Breast epithelium (tissue), 4 donors: ENCODE data around the gene GLI3. TPM values are rescaled to one million over a fixed set of nuclear protein-coding genes. Genes with fewer than 3 reads are reported as not detected.
A peak's percentile ranks its signal among the peaks of the same experiment; 100 is the strongest.

Source experiments
- DNase-seq, 2 donors: peaks; one replicate each; pipeline ENCODE4 v3.0.0-alpha.2; 2019; ENCODE audit warnings: low spot score in 2 of 2
- H3K27ac ChIP-seq, 2 donors: fragments of 200-600 bp; sonication (generic) in 1 of 2; one replicate each; pipeline ENCODE4 v1.5.1; 2016 to 2019; ENCODE audit warnings: mild to moderate bottlenecking in 1 of 2
- H3K27me3 ChIP-seq, 2 donors: fragments of 200-600 bp; sonication (generic) in 1 of 2; one replicate each; pipeline versions ENCODE4 v1.5.1 to v1.6.0; 2017 to 2019; ENCODE audit warnings: control low read depth in 1 of 2, mild to moderate bottlenecking in 1 of 2
- H3K36me3 ChIP-seq: fragments of 200-600 bp; one replicate; pipeline ENCODE4 v1.5.1; 2019
- H3K4me1 ChIP-seq, 2 donors: fragments of 200-600 bp; sonication (generic); one replicate each; pipeline ENCODE4 v1.5.1; 2016 to 2019; ENCODE audit warnings: control low read depth in 1 of 2
- H3K4me3 ChIP-seq, 3 donors: fragments of 200-600 bp; sonication (generic); 1 replicate in 2 of 3; 2 replicates in 1 of 3; pipeline ENCODE4 v1.5.1; 2016 to 2019; ENCODE audit warnings: mild to moderate bottlenecking in 3 of 3, moderate library complexity in 2 of 3
- H3K9me3 ChIP-seq, 2 donors: fragments of 200-600 bp; sonication (generic) in 1 of 2; one replicate each; pipeline ENCODE4 v1.5.1; 2016 to 2019; ENCODE audit warnings: control low read depth in 1 of 2
- POLR2A ChIP-seq: fragments of 450-650 bp; IDR thresholded peaks from one replicate; pipeline ENCODE4 v1.6.1; 2016; ENCODE audit warnings: antibody characterized with exemption, mild to moderate bottlenecking, moderate library complexity
- POLR2AphosphoS5 ChIP-seq, 3 donors: sonication (generic); formaldehyde crosslinking; IDR thresholded peaks; one replicate each; pipeline ENCODE4 v1.6.1; 2017; ENCODE audit warnings: antibody characterized with exemption in 3 of 3
- intact Hi-C: fragments of 100-400 bp; cut with DNase I; formaldehyde crosslinking; loops from one replicate; pipeline ENCODE4 v1.15.1; 2023; ENCODE audit warnings: low total_unique reads
- total RNA-seq, 3 donors: library from RNA; depleted of rRNA; stranded (reverse); fragments of >200 nt; gene quantifications; one replicate each; pipeline ENCODE4 v1.1.0, GENCODE V29; 2016
- TF ChIP-seq, protein P1 (sequence below), 3 donors: fragments of 450-650 bp; IDR thresholded peaks; one replicate each; pipeline ENCODE4 v1.5.1; 2016 to 2017; ENCODE audit warnings: antibody characterized with exemption in 3 of 3, mild to moderate bottlenecking in 3 of 3, moderate library complexity in 3 of 3

Gene GLI3
- total RNA-seq, 3 donors from 2014 or later: 10.2 to 29.9 (median 22.6) TPM

GRCh38 chr7:42139751-42140150 lies 97.3 kb downstream of the GLI3 start:
- Histone ChIP-seq H3K27ac (no peak overlapping the region), H3K27me3 (no peaks in the 10 kb centered on the region), H3K9me3 (no peaks in the 10 kb centered on the region), H3K4me3 (no peak overlapping the region), H3K36me3 (no peaks in the 10 kb centered on the region), H3K4me1 (no peaks in the 10 kb centered on the region)
- intact Hi-C loops: no loop called here
- no peak for DNase-seq
- TF ChIP-seq POLR2AphosphoS5 (IDR thresholded peaks at IDR 0.05): no peak
- no peak for TF ChIP-seq POLR2A
- TF ChIP-seq, protein P1, sequence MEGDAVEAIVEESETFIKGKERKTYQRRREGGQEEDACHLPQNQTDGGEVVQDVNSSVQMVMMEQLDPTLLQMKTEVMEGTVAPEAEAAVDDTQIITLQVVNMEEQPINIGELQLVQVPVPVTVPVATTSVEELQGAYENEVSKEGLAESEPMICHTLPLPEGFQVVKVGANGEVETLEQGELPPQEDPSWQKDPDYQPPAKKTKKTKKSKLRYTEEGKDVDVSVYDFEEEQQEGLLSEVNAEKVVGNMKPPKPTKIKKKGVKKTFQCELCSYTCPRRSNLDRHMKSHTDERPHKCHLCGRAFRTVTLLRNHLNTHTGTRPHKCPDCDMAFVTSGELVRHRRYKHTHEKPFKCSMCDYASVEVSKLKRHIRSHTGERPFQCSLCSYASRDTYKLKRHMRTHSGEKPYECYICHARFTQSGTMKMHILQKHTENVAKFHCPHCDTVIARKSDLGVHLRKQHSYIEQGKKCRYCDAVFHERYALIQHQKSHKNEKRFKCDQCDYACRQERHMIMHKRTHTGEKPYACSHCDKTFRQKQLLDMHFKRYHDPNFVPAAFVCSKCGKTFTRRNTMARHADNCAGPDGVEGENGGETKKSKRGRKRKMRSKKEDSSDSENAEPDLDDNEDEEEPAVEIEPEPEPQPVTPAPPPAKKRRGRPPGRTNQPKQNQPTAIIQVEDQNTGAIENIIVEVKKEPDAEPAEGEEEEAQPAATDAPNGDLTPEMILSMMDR (IDR thresholded peaks at IDR 0.05): no peak

- Histone ChIP-seq H3K4me3 (no peak overlapping the region), H3K27ac (peak overlapping the region in 1 of 2 donors; percentile 20), H3K36me3 (no peaks in the 10 kb centered on the region), H3K9me3 (no peaks in the 10 kb centered on the region), H3K27me3 (no peaks in the 10 kb centered on the region), H3K4me1 (no peaks in the 10 kb centered on the region)
- intact Hi-C loops: no loop called here
- DNase-seq: no peak
- TF ChIP-seq, protein P1 (IDR thresholded peaks at IDR 0.05): no peak
- TF ChIP-seq POLR2A: no peak
- TF ChIP-seq POLR2AphosphoS5 (IDR thresholded peaks at IDR 0.05): no peak
Measured at GRCh38 chr7:42138691-42139090, 98.3 kb downstream of the GLI3 start.

DNA sequence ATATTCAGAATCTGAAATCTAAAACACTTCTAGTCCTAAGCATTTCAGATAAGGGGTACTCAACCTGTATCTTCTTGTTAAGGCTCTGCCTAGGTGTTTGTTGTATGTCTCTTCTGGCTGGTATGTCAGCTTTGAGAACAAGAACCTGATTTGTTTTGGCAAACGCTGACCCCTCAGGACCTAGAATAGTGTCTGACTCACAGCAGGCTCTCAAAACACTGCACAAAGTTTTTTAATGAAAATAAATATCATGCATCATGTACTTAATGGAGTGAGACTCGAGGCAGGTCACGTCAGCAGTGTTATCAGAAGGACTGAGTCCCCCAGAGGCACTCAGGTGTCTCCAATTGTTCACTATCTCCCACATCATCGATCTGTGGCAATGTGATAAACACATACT lies 99.1 kb downstream of the GLI3 start:
- intact Hi-C loops: no loop called here

GRCh38 chr7:42137431-42137830 lies 99.6 kb downstream of the GLI3 start:
- H3K9me3 ChIP-seq: no peaks in the 10 kb centered on the region
- no peaks in the 10 kb centered on the region for H3K27me3 ChIP-seq
- H3K4me3 ChIP-seq: no peak overlapping the region
- DNase-seq: no peak
- no peaks in the 10 kb centered on the region for H3K4me1 ChIP-seq
- intact Hi-C loops: no loop called here
- H3K27ac ChIP-seq: no peak overlapping the region
- H3K36me3 ChIP-seq: no peaks in the 10 kb centered on the region
- TF ChIP-seq POLR2A (no peak), POLR2AphosphoS5 (IDR thresholded peaks at IDR 0.05) (no peak)
- TF ChIP-seq, protein P1 (IDR thresholded peaks at IDR 0.05): no peak

More for the DNA sequence above, 99.1 kb downstream of the GLI3 start:
- Histone ChIP-seq H3K36me3 (no peaks in the 10 kb centered on the region), H3K4me1 (no peaks in the 10 kb centered on the region), H3K9me3 (no peaks in the 10 kb centered on the region), H3K4me3 (no peak overlapping the region), H3K27me3 (no peaks in the 10 kb centered on the region), H3K27ac (peak overlapping the region in 1 of 2 donors; percentile 20)
- no peak for DNase-seq
- TF ChIP-seq, protein P1 (IDR thresholded peaks at IDR 0.05): no peak
- TF ChIP-seq POLR2AphosphoS5 (IDR thresholded peaks at IDR 0.05) (no peak), POLR2A (no peak)

DNA sequence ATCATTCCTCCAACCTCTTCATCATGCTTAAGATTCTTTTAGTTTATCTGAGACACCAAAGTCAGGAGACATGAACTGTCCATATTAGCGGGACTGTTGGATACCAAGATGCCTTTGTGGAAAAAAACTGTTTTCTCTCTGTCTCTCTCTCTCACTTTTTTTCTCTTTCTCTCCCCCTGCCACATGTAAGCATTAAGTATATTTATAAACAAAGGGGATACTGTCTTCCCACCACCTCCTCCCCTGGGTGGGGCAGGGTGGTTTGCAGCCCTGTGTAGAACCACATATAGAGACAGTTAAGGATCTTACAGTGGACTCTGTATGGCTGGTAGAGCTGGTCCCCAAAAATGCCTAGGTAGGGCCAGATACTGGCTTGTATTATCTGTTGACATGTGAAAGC lies 101.3 kb downstream of the GLI3 start:
- no peak for DNase-seq
- H3K4me3 ChIP-seq: no peak overlapping the region
- H3K9me3 ChIP-seq: peaks cover 0 to 4% of the 10 kb centered on the region in 2 donors
- H3K27ac ChIP-seq: no peak overlapping the region
- intact Hi-C loops: no loop called here
- H3K27me3 ChIP-seq: no peaks in the 10 kb centered on the region
- H3K4me1 ChIP-seq: no peaks in the 10 kb centered on the region
- TF ChIP-seq, protein P1 (IDR thresholded peaks at IDR 0.05): no peak
- no peak for TF ChIP-seq POLR2AphosphoS5 (IDR thresholded peaks at IDR 0.05)
- no peak for TF ChIP-seq POLR2A
- no peaks in the 10 kb centered on the region for H3K36me3 ChIP-seq
